Brain microvascular endothelial cell (primary cell): ENCODE results near the gene WDR48.
A peak's percentile ranks its signal among the peaks of the same experiment; 100 is the strongest.

ENCODE experiments used
- DNase-seq: peaks from one replicate; pipeline ENCODE4 v3.0.0-alpha.2; 2020
- H3K27ac ChIP-seq: fragments of 250-450 bp; sonication (Bioruptor Pico); 2 replicates; pipeline ENCODE4 v1.5.1; 2020; ENCODE audit warnings: mild to moderate bottlenecking, moderate library complexity
- H3K27me3 ChIP-seq: fragments of 250-450 bp; sonication (Bioruptor Pico); replicated peaks from 2 replicates; pipeline ENCODE4 v1.5.1; 2020; ENCODE audit warnings: mild to moderate bottlenecking
- H3K36me3 ChIP-seq: fragments of 250-450 bp; sonication (Bioruptor Pico); replicated peaks from 2 replicates; pipeline ENCODE4 v1.5.1; 2020; ENCODE audit warnings: mild to moderate bottlenecking
- H3K4me3 ChIP-seq: 2 replicates; pipeline ENCODE4 v1.5.1; 2011; ENCODE audit warnings: low read depth, mild to moderate bottlenecking, control low read depth, low read length, moderate library complexity
- CTCF ChIP-seq: IDR thresholded peaks from 2 replicates; pipeline ENCODE4 v1.5.1; 2011; ENCODE audit warnings: low read depth, mild to moderate bottlenecking, moderate library complexity, low read length, control low read depth, inconsistent platforms; ENCODE audit errors: missing control alignments
- in situ Hi-C: cut with HindIII; loops from 2 replicates; pipeline ENCODE4 v1.10.0; 2017; ENCODE audit warnings: low sequenced_read_pairs, low pct_ligation_motif_present

WDR48 gene

GRCh38 chr3:39144095-39144747 is 92.4 kb downstream of the WDR48 start:
- no peaks in the 10 kb centered on the region for H3K27me3 ChIP-seq
- in situ Hi-C loops, result no loop called here
- no peak overlapping the region for H3K4me3 ChIP-seq
- no peak for DNase-seq
- H3K36me3 ChIP-seq, result peaks cover 63% of the 10 kb centered on the region
- no peak for TF ChIP-seq CTCF
- no peak overlapping the region for H3K27ac ChIP-seq

GRCh38 chr3:39144748-39145380 is 93.0 kb downstream of the WDR48 start:
- H3K27ac ChIP-seq, result no peak overlapping the region

GRCh38 chr3:39146083-39146501 is 94.3 kb downstream of the WDR48 start:
- Histone ChIP-seq H3K4me3 (peak overlapping the region; percentile 2), H3K27me3 (no peaks in the 10 kb centered on the region), H3K36me3 (peaks cover 52% of the 10 kb centered on the region), H3K27ac (peak overlapping the region; percentile 90)
- in situ Hi-C loops, result no loop called here
- TF ChIP-seq CTCF, result no peak
- DNase-seq, result no peak

More at GRCh38 chr3:39144748-39145380, 93.0 kb downstream of the WDR48 start:
- no peak for TF ChIP-seq CTCF
- DNase-seq, result no peak
- H3K27me3 ChIP-seq, result no peaks in the 10 kb centered on the region
- H3K4me3 ChIP-seq, result no peak overlapping the region
- in situ Hi-C loops, result no loop called here
- peaks cover 63% of the 10 kb centered on the region for H3K36me3 ChIP-seq
